K562 (cell line): ENCODE results near the gene KRTAP27-1. TPM values are rescaled to one million over a fixed set of nuclear protein-coding genes. Genes with fewer than 3 reads are reported as not detected.

Experiments
- ATAC-seq: fragments of 200-7000 bp; cut with Tn5 transposase; 3 replicates; pipeline ENCODE4 v1.9.1; 2020; ENCODE audit warnings: moderate library complexity
- BruUV-seq: library from RNA; stranded (reverse); fragments of 400-500 nt; replicated peaks from 2 replicates; lab custom pipeline; 2021; lab: Mats Ljungman, UMichigan
- CTCF ChIA-PET: fragments of 300-600 bp; formaldehyde crosslinking; extraction: SDS; loops from one replicate; lab custom pipeline; 2021; ENCODE audit warnings: low intra/inter-chr PET ratio; lab: Yijun Ruan, JAX
- POLR2A ChIA-PET: fragments of 300-600, 350-650 bp; sonication (Branson Sonifier 250); formaldehyde crosslinking; extraction: SDS; loops from one replicate; lab custom pipeline; 2021; ENCODE audit warnings: antibody characterized with exemption, inconsistent platforms; lab: Yijun Ruan, JAX
- DNase-seq, 4 experiments: peaks; one replicate each; pipeline versions ENCODE4 v3.0.0 to v3.0.0-alpha.2; 2011 to 2018; ENCODE audit warnings: low spot score in 3 of 4, mixed read lengths in 3 of 4; ENCODE audit errors: extremely low read depth in 1 of 4
- FAIRE-seq: peaks from 2 replicates; lab custom pipeline; 2011; peaks lifted over from hg19 to GRCh38; lab: Jason Lieb, UNC
- H2AFZ ChIP-seq: 2 replicates; pipeline ENCODE4 v1.6.0; 2011; ENCODE audit warnings: low read depth, low read length, control low read depth, inconsistent platforms
- H3K27ac ChIP-seq: fragments of 200-600 bp; 3 replicates; pipeline ENCODE4 v1.8.0; 2011; ENCODE audit warnings: low read depth, mild to moderate bottlenecking, control low read depth, inconsistent platforms, low read length, moderate library complexity, mixed read lengths; ENCODE audit errors: extremely low read depth
- H3K27me3 ChIP-seq, 2 experiments: fragments of 300-600 bp in 1 of 2; 2 replicates in 1 of 2; 3 replicates in 1 of 2; pipeline versions ENCODE4 v1.6.0 to v1.8.0; 2011; ENCODE audit warnings: inconsistent platforms in 2 of 2, low read length in 2 of 2, mild to moderate bottlenecking in 1 of 2, mixed read lengths in 1 of 2, moderate library complexity in 1 of 2; ENCODE audit not compliant: control insufficient read depth in 2 of 2, insufficient read depth in 2 of 2
- H3K36me3 ChIP-seq: fragments of 300-600 bp; 3 replicates; pipeline ENCODE4 v1.8.0; 2011; ENCODE audit warnings: mild to moderate bottlenecking, low read length, inconsistent platforms; ENCODE audit not compliant: control insufficient read depth, insufficient read depth
- H3K4me1 ChIP-seq, 2 experiments: fragments of 200-600 bp in 1 of 2; replicated peaks in 1 of 2; 2 replicates in 1 of 2; 3 replicates in 1 of 2; pipeline versions ENCODE4 v1.5.1 to v1.8.0; 2011; ENCODE audit warnings: inconsistent platforms in 2 of 2, low read length in 2 of 2, mild to moderate bottlenecking in 1 of 2, mixed read lengths in 1 of 2, moderate library complexity in 1 of 2; ENCODE audit not compliant: control insufficient read depth in 2 of 2, insufficient read depth in 2 of 2
- H3K4me2 ChIP-seq: 2 replicates; pipeline ENCODE4 v1.6.1; 2011; ENCODE audit warnings: low read length, control low read depth, inconsistent platforms, mixed read lengths; ENCODE audit not compliant: insufficient read depth
- H3K4me3 ChIP-seq: fragments of 200-600 bp; sonication (generic), shearing (Covaris generic); 2 replicates; pipeline ENCODE4 v1.5.1; 2016; ENCODE audit warnings: control low read depth, inconsistent platforms
- H3K79me2 ChIP-seq: fragments of 200-600 bp; 3 replicates; pipeline ENCODE4 v1.8.0; 2011; ENCODE audit warnings: low read length, inconsistent platforms; ENCODE audit not compliant: control insufficient read depth, insufficient read depth
- H3K9ac ChIP-seq, 2 experiments: 2 replicates each; pipeline versions ENCODE4 v1.6.0 to v1.6.1; 2011; ENCODE audit warnings: low read depth in 2 of 2, low read length in 2 of 2, control low read depth in 1 of 2, inconsistent platforms in 1 of 2, mild to moderate bottlenecking in 1 of 2, mixed read lengths in 1 of 2; ENCODE audit not compliant: insufficient read depth in 1 of 2
- H3K9me1 ChIP-seq: one replicate; pipeline ENCODE4 v1.6.0; 2011; ENCODE audit warnings: inconsistent platforms, mild to moderate bottlenecking, low read length, moderate library complexity; ENCODE audit not compliant: control insufficient read depth, insufficient read depth
- H3K9me3 ChIP-seq: replicated peaks from 2 replicates; pipeline ENCODE4 v1.5.1; 2011; ENCODE audit warnings: low read depth, low read length, inconsistent platforms; ENCODE audit not compliant: control insufficient read depth, insufficient read depth
- H4K20me1 ChIP-seq: replicated peaks from 2 replicates; pipeline ENCODE4 v1.6.1; 2011; ENCODE audit warnings: low read length, inconsistent platforms, mixed read lengths; ENCODE audit not compliant: control insufficient read depth, insufficient read depth
- BRD4 ChIP-seq: fragments of 200-600 bp; sonication (generic); IDR thresholded peaks from 2 replicates; pipeline ENCODE4 v1.6.1; 2017; ENCODE audit warnings: inconsistent platforms
- FOXA1 ChIP-seq: fragments of 450-650 bp; IDR thresholded peaks from 2 replicates; pipeline ENCODE4 v1.6.1; 2016; ENCODE audit warnings: mild to moderate bottlenecking, borderline replicate concordance
- MBD1 ChIP-seq: fragments of 250-450 bp; sonication (Bioruptor Pico); IDR thresholded peaks from 2 replicates; pipeline ENCODE4 v1.8.0; 2022; ENCODE audit warnings: inconsistent platforms
- MEF2D ChIP-seq: conservative IDR thresholded peaks from 2 replicates; pipeline ENCODE4 v1.6.1; 2016; ENCODE audit warnings: low read depth, missing genetic modification characterization, missing compliant biosample characterization
- NR2C2 ChIP-seq, 2 experiments: fragments of 200-800 bp in 1 of 2; sonication (Bioruptor generic) in 1 of 2; sonication (generic) in 1 of 2; formaldehyde crosslinking in 1 of 2; IDR thresholded peaks; 2 replicates each; pipeline versions ENCODE4 v1.6.1 to v1.8.0; 2016 to 2022; ENCODE audit warnings: mild to moderate bottlenecking in 1 of 2, missing compliant biosample characterization in 1 of 2, missing genetic modification characterization in 1 of 2, missing genetic modification reagents in 1 of 2
- NRF1 ChIP-seq, 2 experiments: fragments of 450-650 bp; IDR thresholded peaks in 1 of 2; conservative IDR thresholded peaks in 1 of 2; 2 replicates each; pipeline ENCODE4 v1.6.1; 2014; ENCODE audit warnings: mild to moderate bottlenecking in 2 of 2
- PTTG1 ChIP-seq: fragments of 450-650 bp; IDR thresholded peaks from 2 replicates; pipeline ENCODE4 v1.6.1; 2016; ENCODE audit warnings: low read depth, mild to moderate bottlenecking, missing genetic modification characterization, missing compliant biosample characterization
- SIN3A ChIP-seq, 2 experiments: fragments of 150-350 bp in 1 of 2; IDR thresholded peaks; 2 replicates each; pipeline ENCODE4 v1.6.1; 2011 to 2016; ENCODE audit warnings: borderline replicate concordance in 2 of 2, low read depth in 2 of 2, low read length in 2 of 2, mild to moderate bottlenecking in 2 of 2, moderate library complexity in 2 of 2; ENCODE audit not compliant: control insufficient read depth in 1 of 2
- SIN3B ChIP-seq: fragments of 450-650 bp; IDR thresholded peaks from 2 replicates; pipeline ENCODE4 v1.6.1; 2017; ENCODE audit warnings: low read depth, mild to moderate bottlenecking, moderate library complexity
- ZNF134 ChIP-seq: fragments of 250-450 bp; sonication (Bioruptor Pico); conservative IDR thresholded peaks from 2 replicates; pipeline ENCODE4 v1.4.0; 2020
- ZNF175 ChIP-seq: fragments of 200-800 bp; sonication (Bioruptor generic); IDR thresholded peaks from 2 replicates; pipeline ENCODE4 v1.6.1; 2016; ENCODE audit warnings: low read depth, mild to moderate bottlenecking, missing genetic modification characterization, missing compliant biosample characterization
- ZNF395 ChIP-seq: fragments of 200-800 bp; sonication (Bioruptor generic); IDR thresholded peaks from 2 replicates; pipeline ENCODE4 v1.6.1; 2017; ENCODE audit warnings: missing genetic modification characterization, missing compliant biosample characterization
- ZSCAN29 ChIP-seq: fragments of 450-650 bp; IDR thresholded peaks from 2 replicates; pipeline ENCODE4 v1.6.1; 2017
- WGBS: fragments of 100-300 bp; shearing (Covaris generic); methylation state at CpG from one replicate; pipeline ENCODE4 v1.1.6; 2016; ENCODE audit warnings: low coverage, mixed read lengths; ENCODE audit not compliant: insufficient coverage; ENCODE audit errors: missing lambda C conversion rate; 5-methylcytosine and 5-hydroxymethylcytosine counted together
- in situ Hi-C: fragments of 300-500 bp; cut with MboI; formaldehyde crosslinking; loops from 4 replicates; pipeline ENCODE4 v1.15.0; 2018; ENCODE audit warnings: inconsistent platforms, mixed read lengths
- intact Hi-C: fragments of 100-400 bp; cut with micrococcal nuclease; formaldehyde crosslinking; loops from 2 replicates; pipeline ENCODE4 v1.14.2; 2022
- polyA plus RNA-seq, 8 experiments: library from polyadenylated mRNA; depleted of rRNA in 4 of 8; stranded (reverse) in 5 of 8; unstranded in 3 of 8; fragments of >200 nt; fragmentation: Nextera tagmentation in 2 of 8; fragmentation: Illumina TruSeq in 1 of 8; extraction: Ambion mirVana in 2 of 8; extraction: Trizol in 1 of 8; gene quantifications; 2 replicates each; pipeline versions ENCODE4 v1.2.1 to v1.2.3, GENCODE V29; 2011 to 2014; ENCODE audit warnings: inconsistent platforms in 1 of 8, missing spikeins in 1 of 8
- total RNA-seq, 7 experiments: library from RNA; depleted of rRNA in 6 of 7; stranded (reverse); fragments of >200 nt in 6 of 7; fragmentation: Illumina TruSeq in 2 of 7; extraction: Trizol in 2 of 7; gene quantifications; 2 replicates each; pipeline versions ENCODE4 v1.2.1 to v1.2.3, GENCODE V29; 2011 to 2021; ENCODE audit warnings: low replicate concordance in 1 of 7
- TF ChIP-seq, protein P1 (sequence below): fragments of 250-450 bp; sonication (Bioruptor Pico); IDR thresholded peaks from 2 replicates; pipeline ENCODE4 v1.4.0; 2020; ENCODE audit warnings: mild to moderate bottlenecking, moderate library complexity, borderline replicate concordance

KRTAP27-1 gene
- total and polyA plus RNA-seq, 9 of the 15 experiments (the other 6 are each of a cell fraction or from before 2014, with no cell fraction given) = not detected

GRCh38 chr21:30382201-30382600, 44.7 kb upstream of the KRTAP27-1 start:
- H4K20me1 ChIP-seq = no peaks in the 10 kb centered on the region
- FAIRE-seq (no peak), ATAC-seq (no peak), DNase-seq (no peak)
- no TSS peak for BruUV-seq
- intact Hi-C loops (no loop called here), in situ Hi-C loops (no loop called here)
- H3K9me1 ChIP-seq = no peaks in the 10 kb centered on the region
- no peak overlapping the region for H2AFZ ChIP-seq
- no peaks in the 10 kb centered on the region for H3K27me3 ChIP-seq
- no peak overlapping the region for H3K27ac ChIP-seq
- no peak overlapping the region for H3K4me3 ChIP-seq
- H3K4me1 ChIP-seq = no peaks in the 10 kb centered on the region
- no peak overlapping the region for H3K4me2 ChIP-seq
- CTCF ChIA-PET = no interaction called here
- WGBS = 0% methylated on average over 1 of the region's 1 CpG
- no peak overlapping the region for H3K9ac ChIP-seq
- H3K9me3 ChIP-seq = peaks cover 3% of the 10 kb centered on the region
- no peaks in the 10 kb centered on the region for H3K36me3 ChIP-seq
- TF ChIP-seq PTTG1 = no peak
- TF ChIP-seq ZNF395 (CRISPR knock-in tag) = no peak
- TF ChIP-seq BRD4 = no peak
- no peak for TF ChIP-seq ZNF175 (CRISPR knock-in tag)
- no peak for TF ChIP-seq MBD1 (CRISPR knock-in tag)
- no peak for TF ChIP-seq ZNF134
- no peak for TF ChIP-seq ZSCAN29
- no peak for TF ChIP-seq MEF2D
- TF ChIP-seq SIN3A (IDR thresholded peaks at IDR 0.05; ENCODE audit: borderline replicate concordance in 2 of 2, control insufficient read depth in 1 of 2, low read depth in 2 of 2, low read length in 2 of 2) = no peak
- TF ChIP-seq NR2C2 (CRISPR knock-in tag; IDR thresholded peaks at IDR 0.05) = no peak
- TF ChIP-seq NR2C2 (tag; IDR thresholded peaks at IDR 0.05) = no peak
- TF ChIP-seq, protein P1, sequence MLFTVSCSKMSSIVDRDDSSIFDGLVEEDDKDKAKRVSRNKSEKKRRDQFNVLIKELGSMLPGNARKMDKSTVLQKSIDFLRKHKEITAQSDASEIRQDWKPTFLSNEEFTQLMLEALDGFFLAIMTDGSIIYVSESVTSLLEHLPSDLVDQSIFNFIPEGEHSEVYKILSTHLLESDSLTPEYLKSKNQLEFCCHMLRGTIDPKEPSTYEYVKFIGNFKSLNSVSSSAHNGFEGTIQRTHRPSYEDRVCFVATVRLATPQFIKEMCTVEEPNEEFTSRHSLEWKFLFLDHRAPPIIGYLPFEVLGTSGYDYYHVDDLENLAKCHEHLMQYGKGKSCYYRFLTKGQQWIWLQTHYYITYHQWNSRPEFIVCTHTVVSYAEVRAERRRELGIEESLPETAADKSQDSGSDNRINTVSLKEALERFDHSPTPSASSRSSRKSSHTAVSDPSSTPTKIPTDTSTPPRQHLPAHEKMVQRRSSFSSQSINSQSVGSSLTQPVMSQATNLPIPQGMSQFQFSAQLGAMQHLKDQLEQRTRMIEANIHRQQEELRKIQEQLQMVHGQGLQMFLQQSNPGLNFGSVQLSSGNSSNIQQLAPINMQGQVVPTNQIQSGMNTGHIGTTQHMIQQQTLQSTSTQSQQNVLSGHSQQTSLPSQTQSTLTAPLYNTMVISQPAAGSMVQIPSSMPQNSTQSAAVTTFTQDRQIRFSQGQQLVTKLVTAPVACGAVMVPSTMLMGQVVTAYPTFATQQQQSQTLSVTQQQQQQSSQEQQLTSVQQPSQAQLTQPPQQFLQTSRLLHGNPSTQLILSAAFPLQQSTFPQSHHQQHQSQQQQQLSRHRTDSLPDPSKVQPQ (CRISPR knock-in tag) = no peak
- TF ChIP-seq NRF1 (conservative IDR thresholded peaks at IDR 0.05 in 1 of 2, IDR thresholded peaks at IDR 0.05 in 1 of 2) = no peak
- TF ChIP-seq SIN3B = no peak
- no peak for TF ChIP-seq FOXA1
- POLR2A ChIA-PET = no interaction called here
- no peaks in the 10 kb centered on the region for H3K79me2 ChIP-seq
